Vagina (tissue), 2 donors: Measurements from ENCODE around the gene PROK2.

Experiments
- CTCF ChIP-seq, 3 experiments: fragments of 450-650 bp in 2 of 3; fragments of 200-600 bp in 1 of 3; sonication (generic) in 1 of 3; IDR thresholded peaks; one replicate each; pipeline ENCODE4 v1.5.1; 2017 to 2019; ENCODE audit warnings: antibody characterized with exemption in 3 of 3, mild to moderate bottlenecking in 2 of 3, moderate library complexity in 2 of 3
- POLR2A ChIP-seq, 2 donors: fragments of 450-650 bp; IDR thresholded peaks; one replicate each; pipeline ENCODE4 v1.6.1; 2017; ENCODE audit warnings: antibody characterized with exemption in 2 of 2, mild to moderate bottlenecking in 2 of 2, moderate library complexity in 2 of 2
- POLR2AphosphoS5 ChIP-seq, 2 donors: sonication (generic); formaldehyde crosslinking; IDR thresholded peaks; one replicate each; pipeline ENCODE4 v1.9.0; 2017; ENCODE audit warnings: antibody characterized with exemption in 2 of 2, mild to moderate bottlenecking in 2 of 2, low read depth in 1 of 2; ENCODE audit not compliant: insufficient read depth in 1 of 2

- TF ChIP-seq POLR2A (IDR thresholded peaks at IDR 0.05) = no peak
- no peak for TF ChIP-seq CTCF (IDR thresholded peaks at IDR 0.05)
- no peak for TF ChIP-seq POLR2AphosphoS5 (IDR thresholded peaks at IDR 0.05; ENCODE audit: insufficient read depth in 1 of 2, low read depth in 1 of 2)
Measured at GRCh38 chr3:71786551-71786950, 1.6 kb upstream of the PROK2 start.
